ENCODE measurements around the gene PTBP1.

Gene PTBP1

GRCh38 chr19:798415-799075 is 1.3 kb downstream of the PTBP1 start:
- no peak for DNase-seq

- DNase-seq: no peak
Measured at GRCh38 chr19:799076-799881, 2.0 kb downstream of the PTBP1 start.

- DNase-seq: no peak
Measured at GRCh38 chr19:800360-801029, 3.2 kb downstream of the PTBP1 start.

- DNase-seq: no peak
Measured at GRCh38 chr19:801030-801860, 4.0 kb downstream of the PTBP1 start.

GRCh38 chr19:801861-802497 is 4.7 kb downstream of the PTBP1 start:
- DNase-seq: no peak

GRCh38 chr19:802498-803098 is 5.3 kb downstream of the PTBP1 start:
- no peak for DNase-seq

- DNase-seq: no peak
Measured at GRCh38 chr19:803099-803561, 5.9 kb downstream of the PTBP1 start.

GRCh38 chr19:803686-804418 is 6.6 kb downstream of the PTBP1 start:
- DNase-seq: no peak

GRCh38 chr19:804419-805165 is 7.3 kb downstream of the PTBP1 start:
- no peak for DNase-seq

- no peak for DNase-seq
Measured at GRCh38 chr19:805166-805551, 7.9 kb downstream of the PTBP1 start.

- DNase-seq: no peak
Measured at GRCh38 chr19:805600-806550, 8.6 kb downstream of the PTBP1 start.

GRCh38 chr19:806815-807421 is 9.7 kb downstream of the PTBP1 start:
- DNase-seq: no peak

- DNase-seq: no peak
Measured at GRCh38 chr19:807627-808422, 10.6 kb downstream of the PTBP1 start.

GRCh38 chr19:808423-808775 is 11.1 kb downstream of the PTBP1 start:
- no peak for DNase-seq

GRCh38 chr19:810077-810855 is 13.0 kb downstream of the PTBP1 start:
- DNase-seq: no peak

GRCh38 chr19:810883-811489 is 13.7 kb downstream of the PTBP1 start:
- DNase-seq: no peak
